H9 (cell line): ENCODE results near the gene IGDCC3. TPM values are rescaled to one million over a fixed set of nuclear protein-coding genes. Genes with fewer than 3 reads are reported as not detected.
A peak's percentile ranks its signal among the peaks of the same experiment; 100 is the strongest.

ENCODE experiments used
- DNase-seq: peaks from one replicate; pipeline ENCODE4 v3.0.0-alpha.2; 2017
- H2AFZ ChIP-seq: one replicate; pipeline ENCODE4 v1.6.1; 2013; ENCODE audit warnings: mild to moderate bottlenecking, low read length, control low read depth, moderate library complexity
- H2AK5ac ChIP-seq: 2 replicates; pipeline ENCODE4 v1.6.1; 2013; ENCODE audit warnings: low read length, control low read depth, mixed read lengths; ENCODE audit not compliant: insufficient read length
- H2BK120ac ChIP-seq: one replicate; pipeline ENCODE4 v1.6.1; 2013; ENCODE audit warnings: low read depth, mild to moderate bottlenecking, low read length, control low read depth, inconsistent platforms; ENCODE audit not compliant: poor library complexity, severe bottlenecking
- H2BK12ac ChIP-seq: 2 replicates; pipeline ENCODE4 v1.6.1; 2013; ENCODE audit warnings: low read length, control low read depth, mixed read lengths, low read depth; ENCODE audit not compliant: insufficient read length
- H2BK15ac ChIP-seq: 2 replicates; pipeline ENCODE4 v1.6.1; 2013; ENCODE audit warnings: low read depth, low read length, control low read depth
- H2BK20ac ChIP-seq: one replicate; pipeline ENCODE4 v1.6.1; 2013; ENCODE audit warnings: low read depth, mild to moderate bottlenecking, low read length, control low read depth, inconsistent platforms; ENCODE audit not compliant: poor library complexity, severe bottlenecking
- H2BK5ac ChIP-seq: 2 replicates; pipeline ENCODE4 v1.6.1; 2013; ENCODE audit warnings: low read length, control low read depth, mixed read lengths; ENCODE audit not compliant: insufficient read length
- H3K14ac ChIP-seq: 2 replicates; pipeline ENCODE4 v1.6.1; 2013; ENCODE audit warnings: low read length, control low read depth; ENCODE audit not compliant: insufficient read depth
- H3K18ac ChIP-seq: 2 replicates; pipeline ENCODE4 v1.6.1; 2013; ENCODE audit warnings: low read depth, mild to moderate bottlenecking, mixed read lengths, low read length, control low read depth; ENCODE audit not compliant: insufficient read length
- H3K23ac ChIP-seq: 2 replicates; pipeline ENCODE4 v1.6.1; 2013; ENCODE audit warnings: low read length, control low read depth, mixed read lengths, low read depth; ENCODE audit not compliant: insufficient read length
- H3K23me2 ChIP-seq: 2 replicates; pipeline ENCODE4 v1.6.1; 2013; ENCODE audit warnings: low read depth, mild to moderate bottlenecking, mixed read lengths, low read length, control low read depth; ENCODE audit not compliant: insufficient read length, poor library complexity, severe bottlenecking
- H3K27ac ChIP-seq: 2 replicates; pipeline ENCODE4 v1.5.1; 2013; ENCODE audit warnings: low read length, control low read depth, mixed read lengths, low read depth; ENCODE audit not compliant: insufficient read length
- H3K27me3 ChIP-seq: 2 replicates; pipeline ENCODE4 v1.6.1; 2013; ENCODE audit warnings: low read length, control low read depth, inconsistent platforms; ENCODE audit not compliant: insufficient read depth
- H3K4ac ChIP-seq: 2 replicates; pipeline ENCODE4 v1.6.1; 2013; ENCODE audit warnings: low read depth, mild to moderate bottlenecking, control low read depth, inconsistent platforms, low read length, moderate library complexity
- H3K4me1 ChIP-seq: 2 replicates; pipeline ENCODE4 v1.6.1; 2013; ENCODE audit warnings: low read length, control low read depth, inconsistent platforms; ENCODE audit not compliant: insufficient read depth
- H3K4me2 ChIP-seq: 2 replicates; pipeline ENCODE4 v1.6.1; 2013; ENCODE audit warnings: low read length, control low read depth, mixed read lengths; ENCODE audit not compliant: insufficient read length, insufficient read depth
- H3K56ac ChIP-seq: 2 replicates; pipeline ENCODE4 v1.6.1; 2013; ENCODE audit warnings: low read depth, mild to moderate bottlenecking, mixed read lengths, low read length, control low read depth; ENCODE audit not compliant: insufficient read length
- H3K79me1 ChIP-seq: 2 replicates; pipeline ENCODE4 v1.6.1; 2013; ENCODE audit warnings: low read depth, mild to moderate bottlenecking, moderate library complexity, low read length, control low read depth, inconsistent platforms; ENCODE audit not compliant: insufficient read depth, poor library complexity, severe bottlenecking
- H3K79me2 ChIP-seq: 2 replicates; pipeline ENCODE4 v1.6.1; 2013; ENCODE audit warnings: low read length, control low read depth, inconsistent platforms; ENCODE audit not compliant: insufficient read depth
- H3K9ac ChIP-seq: 2 replicates; pipeline ENCODE4 v1.6.1; 2013; ENCODE audit warnings: low read length, control low read depth, mixed read lengths; ENCODE audit not compliant: insufficient read length; ENCODE audit errors: extremely low read depth
- H3K9me3 ChIP-seq: one replicate; pipeline ENCODE4 v1.6.1; 2013; ENCODE audit warnings: low read depth, low read length, inconsistent platforms; ENCODE audit not compliant: control insufficient read depth
- H3T11ph ChIP-seq: one replicate; pipeline ENCODE4 v1.6.1; 2013; ENCODE audit warnings: mild to moderate bottlenecking, low read length, control low read depth, inconsistent platforms
- H4K20me1 ChIP-seq: one replicate; pipeline ENCODE4 v1.6.1; 2013; ENCODE audit not compliant: control insufficient read depth, insufficient read length, insufficient read depth
- H4K5ac ChIP-seq: 2 replicates; pipeline ENCODE4 v1.6.1; 2013; ENCODE audit warnings: low read depth, mild to moderate bottlenecking, mixed read lengths, low read length, control low read depth; ENCODE audit not compliant: insufficient read length
- H4K8ac ChIP-seq: replicated peaks from 2 replicates; pipeline ENCODE4 v1.6.1; 2013; ENCODE audit warnings: low read length, control low read depth, mixed read lengths, low read depth; ENCODE audit not compliant: insufficient read length
- H4K91ac ChIP-seq: 2 replicates; pipeline ENCODE4 v1.6.1; 2013; ENCODE audit warnings: low read depth, mild to moderate bottlenecking, moderate library complexity, mixed read lengths, low read length, control low read depth; ENCODE audit not compliant: insufficient read length
- H3K27ac Mint-ChIP-seq, 3 experiments: 2 replicates in 2 of 3; 3 replicates in 1 of 3; pipeline ENCODE4 v1.8.0; 2020 to 2021; ENCODE audit warnings: mixed read lengths in 3 of 3, mild to moderate bottlenecking in 1 of 3, moderate library complexity in 1 of 3
- H3K27me3 Mint-ChIP-seq: 2 replicates; pipeline ENCODE4 v1.8.0; 2021; ENCODE audit warnings: low read depth, mild to moderate bottlenecking, moderate library complexity, mixed read lengths
- H3K36me3 Mint-ChIP-seq, 3 experiments: 2 replicates in 2 of 3; 3 replicates in 1 of 3; pipeline ENCODE4 v1.8.0; 2020 to 2021; ENCODE audit warnings: low read depth in 3 of 3, mixed read lengths in 3 of 3; ENCODE audit not compliant: insufficient read depth in 1 of 3
- H3K4me1 Mint-ChIP-seq, 2 experiments: 2 replicates each; pipeline ENCODE4 v1.8.0; 2020; ENCODE audit warnings: mixed read lengths in 2 of 2
- H3K4me3 Mint-ChIP-seq, 2 experiments: 2 replicates in 1 of 2; 3 replicates in 1 of 2; pipeline ENCODE4 v1.8.0; 2020 to 2021; ENCODE audit warnings: mild to moderate bottlenecking in 2 of 2, mixed read lengths in 2 of 2, moderate library complexity in 1 of 2
- H3K9me3 Mint-ChIP-seq, 2 experiments: 2 replicates in 1 of 2; 3 replicates in 1 of 2; pipeline ENCODE4 v1.8.0; 2020; ENCODE audit warnings: mild to moderate bottlenecking in 2 of 2, mixed read lengths in 2 of 2, moderate library complexity in 1 of 2
- WGBS: extraction: QIAGEN DNeasy Blood & Tissue Kit; methylation state at CpG from one replicate; pipeline ENCODE4 v1.1.7; 2013; ENCODE audit warnings: missing lambda C conversion rate, low lambda C conversion rate, mixed read lengths; ENCODE audit not compliant: insufficient read length; ENCODE audit errors: extremely low coverage; 5-methylcytosine and 5-hydroxymethylcytosine counted together
- total RNA-seq: library from RNA; stranded (reverse); gene quantifications from 2 replicates; pipeline ENCODE4 v1.2.1, GENCODE V29; 2021
- TF ChIP-seq, protein P1 (sequence below): fragments of 200-600 bp; sonication (generic); conservative IDR thresholded peaks from 3 replicates; pipeline ENCODE4 v1.8.0; 2021; ENCODE audit warnings: antibody characterized with exemption, mild to moderate bottlenecking

The IGDCC3 gene
- total RNA-seq, 1 experiment from 2014 or later: 18.9 TPM

DNA sequence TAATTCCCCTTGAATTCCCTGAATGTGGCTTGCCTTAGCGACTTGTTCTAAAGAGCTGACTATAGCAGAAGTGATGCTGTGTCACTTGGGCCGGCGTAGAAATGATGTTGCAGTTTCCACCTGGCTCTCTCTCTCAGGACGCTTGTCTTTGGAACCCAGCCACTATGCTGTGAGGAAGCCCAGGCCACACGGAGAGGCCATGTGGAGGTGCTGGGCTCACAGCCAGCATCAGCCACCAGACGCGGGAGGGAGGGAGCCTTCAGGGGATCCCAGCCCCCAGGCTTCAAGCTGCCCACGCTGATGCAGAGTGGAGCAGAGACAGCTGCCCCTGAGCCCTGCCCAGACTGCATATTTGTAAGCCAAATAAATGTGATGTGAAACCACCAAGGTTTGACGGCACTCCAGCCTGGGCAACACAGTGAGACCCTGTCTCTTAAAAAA is 54.7 kb downstream of the IGDCC3 start:
- no peak overlapping the region for H3K4ac ChIP-seq
- H3K56ac ChIP-seq: no peak overlapping the region
- no peak overlapping the region for H3T11ph ChIP-seq
- no peak for DNase-seq
- H3K27ac ChIP-seq: no peak overlapping the region
- H2BK120ac ChIP-seq: no peak overlapping the region
- no peaks in the 10 kb centered on the region for H3K79me2 ChIP-seq
- H4K5ac ChIP-seq: no peak overlapping the region
- H2BK12ac ChIP-seq: no peak overlapping the region
- no peak overlapping the region for H2BK15ac ChIP-seq
- no peak overlapping the region for H2AK5ac ChIP-seq
- H4K20me1 ChIP-seq: no peaks in the 10 kb centered on the region
- TF ChIP-seq, protein P1, sequence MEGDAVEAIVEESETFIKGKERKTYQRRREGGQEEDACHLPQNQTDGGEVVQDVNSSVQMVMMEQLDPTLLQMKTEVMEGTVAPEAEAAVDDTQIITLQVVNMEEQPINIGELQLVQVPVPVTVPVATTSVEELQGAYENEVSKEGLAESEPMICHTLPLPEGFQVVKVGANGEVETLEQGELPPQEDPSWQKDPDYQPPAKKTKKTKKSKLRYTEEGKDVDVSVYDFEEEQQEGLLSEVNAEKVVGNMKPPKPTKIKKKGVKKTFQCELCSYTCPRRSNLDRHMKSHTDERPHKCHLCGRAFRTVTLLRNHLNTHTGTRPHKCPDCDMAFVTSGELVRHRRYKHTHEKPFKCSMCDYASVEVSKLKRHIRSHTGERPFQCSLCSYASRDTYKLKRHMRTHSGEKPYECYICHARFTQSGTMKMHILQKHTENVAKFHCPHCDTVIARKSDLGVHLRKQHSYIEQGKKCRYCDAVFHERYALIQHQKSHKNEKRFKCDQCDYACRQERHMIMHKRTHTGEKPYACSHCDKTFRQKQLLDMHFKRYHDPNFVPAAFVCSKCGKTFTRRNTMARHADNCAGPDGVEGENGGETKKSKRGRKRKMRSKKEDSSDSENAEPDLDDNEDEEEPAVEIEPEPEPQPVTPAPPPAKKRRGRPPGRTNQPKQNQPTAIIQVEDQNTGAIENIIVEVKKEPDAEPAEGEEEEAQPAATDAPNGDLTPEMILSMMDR: no peak
- H3K4me2 ChIP-seq: no peak overlapping the region
- Mint-ChIP-seq H3K9me3 (no peaks in the 10 kb centered on the region; a peak in 1 of 5 replicates), H3K36me3 (peaks cover 2 to 6% (median 5%) of the 10 kb centered on the region in 3 experiments; a peak in 5 of 7 replicates), H3K27ac (peak overlapping the region in 1 of 3 experiments; percentile 80; a peak in 1 of 7 replicates), H3K4me3 (no peak overlapping the region), H3K4me1 (peaks cover 10 to 20% of the 10 kb centered on the region in 2 experiments), H3K27me3 (no peaks in the 10 kb centered on the region)
- no peak overlapping the region for H2BK20ac ChIP-seq
- H4K8ac ChIP-seq: no peak overlapping the region
- no peaks in the 10 kb centered on the region for H3K9me3 ChIP-seq
- no peak overlapping the region for H2BK5ac ChIP-seq
- no peak overlapping the region for H3K18ac ChIP-seq
- no CpG with 5 or more reads among the region's 9 CpGs for WGBS
- H2AFZ ChIP-seq: no peak overlapping the region
- no peaks in the 10 kb centered on the region for H3K79me1 ChIP-seq
- no peaks in the 10 kb centered on the region for H3K4me1 ChIP-seq
- no peak overlapping the region for H3K9ac ChIP-seq
- no peaks in the 10 kb centered on the region for H3K23me2 ChIP-seq
- no peak overlapping the region for H4K91ac ChIP-seq
- no peaks in the 10 kb centered on the region for H3K27me3 ChIP-seq
- H3K23ac ChIP-seq: no peak overlapping the region
- no peak overlapping the region; the same call in 1 of the 2 replicates for H3K14ac ChIP-seq
